Loucy (cell line): Measurements from ENCODE around the gene TACC2.

ENCODE experiments used
- H2AFZ ChIP-seq: fragments of 200-600 bp; sonication (generic); 2 replicates; pipeline ENCODE4 v1.6.0; 2016; ENCODE audit warnings: antibody characterized with exemption, mild to moderate bottlenecking, low read length, moderate library complexity
- H3F3A ChIP-seq: fragments of 200-600 bp; 2 replicates; pipeline ENCODE4 v1.6.0; 2016; ENCODE audit warnings: antibody characterized with exemption, low read depth, mild to moderate bottlenecking
- H3K27me3 ChIP-seq: fragments of 200-600 bp; sonication (generic); 2 replicates; pipeline ENCODE4 v1.6.1; 2014; ENCODE audit warnings: low read length, mild to moderate bottlenecking; ENCODE audit not compliant: insufficient read depth, poor library complexity, severe bottlenecking
- H3K36me3 ChIP-seq: fragments of 200-600 bp; sonication (generic); 2 replicates; pipeline ENCODE4 v1.6.1; 2016; ENCODE audit warnings: low read length; ENCODE audit not compliant: insufficient read depth
- H3K4me1 ChIP-seq: fragments of 200-600 bp; sonication (generic); 2 replicates; pipeline ENCODE4 v1.5.1; 2014; ENCODE audit warnings: low read length, mild to moderate bottlenecking; ENCODE audit not compliant: insufficient read depth, poor library complexity, severe bottlenecking
- H3K4me2 ChIP-seq: fragments of 200-600 bp; sonication (generic); 2 replicates; pipeline ENCODE4 v1.6.0; 2014; ENCODE audit warnings: antibody characterized with exemption, low read length, low read depth, mild to moderate bottlenecking; ENCODE audit not compliant: poor library complexity, severe bottlenecking
- H3K4me3 ChIP-seq: fragments of 200-600 bp; sonication (generic); 2 replicates; pipeline ENCODE4 v1.5.1; 2014; ENCODE audit warnings: low read length, mild to moderate bottlenecking, mixed read lengths; ENCODE audit not compliant: poor library complexity, severe bottlenecking
- H3K79me2 ChIP-seq: fragments of 200-600 bp; sonication (generic); 2 replicates; pipeline ENCODE4 v1.6.1; 2014; ENCODE audit warnings: low read length; ENCODE audit not compliant: insufficient read depth
- H3K9ac ChIP-seq: fragments of 200-600 bp; sonication (generic); 2 replicates; pipeline ENCODE4 v1.6.0; 2014; ENCODE audit warnings: mild to moderate bottlenecking, low read depth, low read length, moderate library complexity; ENCODE audit not compliant: poor library complexity, severe bottlenecking
- H3K9me2 ChIP-seq: fragments of 200-600 bp; sonication (generic); replicated peaks from 2 replicates; pipeline ENCODE4 v1.6.1; 2016; ENCODE audit warnings: low read depth, low read length, mixed read lengths
- H3K9me3 ChIP-seq: fragments of 200-600 bp; sonication (generic); 2 replicates; pipeline ENCODE4 v1.6.1; 2014; ENCODE audit warnings: mild to moderate bottlenecking, antibody characterized with exemption, low read length, low read depth; ENCODE audit not compliant: insufficient read depth
- H4K20me1 ChIP-seq: fragments of 200-600 bp; sonication (generic); 2 replicates; pipeline ENCODE4 v1.6.0; 2014; ENCODE audit warnings: antibody characterized with exemption, low read length, mild to moderate bottlenecking; ENCODE audit not compliant: insufficient read depth, poor library complexity, severe bottlenecking
- EZH2phosphoT487 ChIP-seq: fragments of 200-600 bp; IDR thresholded peaks from 2 replicates; pipeline ENCODE4 v1.6.1; 2018; ENCODE audit warnings: antibody characterized with exemption, mild to moderate bottlenecking, moderate library complexity, borderline replicate concordance
- TF ChIP-seq, protein P1 (sequence below): fragments of 200-600 bp; sonication (generic); conservative IDR thresholded peaks from 2 replicates; pipeline ENCODE4 v1.5.1; 2014; ENCODE audit warnings: mild to moderate bottlenecking, antibody characterized with exemption, low read length

Gene TACC2

DNA sequence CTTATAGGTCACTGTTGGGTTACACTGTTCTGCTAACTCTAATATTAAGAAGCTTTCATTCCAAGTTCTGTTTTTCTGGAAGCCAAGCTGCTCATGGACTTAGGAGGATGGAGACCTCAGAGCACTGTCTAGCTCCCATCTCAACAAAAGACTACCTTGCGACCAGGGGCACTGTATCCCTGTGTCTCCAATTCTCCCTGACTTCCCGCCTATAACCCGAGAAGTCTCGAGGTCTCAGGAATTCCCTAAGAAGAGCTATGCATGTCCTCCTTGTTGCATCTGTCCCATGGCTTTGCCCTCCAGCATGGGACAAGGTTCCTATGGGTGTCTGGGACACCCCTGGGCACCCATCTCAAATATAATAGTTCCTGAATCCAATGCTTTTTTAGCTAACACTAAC, 313.4 kb downstream of the TACC2 start:
- H3K36me3 ChIP-seq = no peaks in the 10 kb centered on the region
- H3K4me3 ChIP-seq = no peak overlapping the region
- H3K9me2 ChIP-seq = no peaks in the 10 kb centered on the region
- no peaks in the 10 kb centered on the region for H3K4me1 ChIP-seq
- TF ChIP-seq, protein P1, sequence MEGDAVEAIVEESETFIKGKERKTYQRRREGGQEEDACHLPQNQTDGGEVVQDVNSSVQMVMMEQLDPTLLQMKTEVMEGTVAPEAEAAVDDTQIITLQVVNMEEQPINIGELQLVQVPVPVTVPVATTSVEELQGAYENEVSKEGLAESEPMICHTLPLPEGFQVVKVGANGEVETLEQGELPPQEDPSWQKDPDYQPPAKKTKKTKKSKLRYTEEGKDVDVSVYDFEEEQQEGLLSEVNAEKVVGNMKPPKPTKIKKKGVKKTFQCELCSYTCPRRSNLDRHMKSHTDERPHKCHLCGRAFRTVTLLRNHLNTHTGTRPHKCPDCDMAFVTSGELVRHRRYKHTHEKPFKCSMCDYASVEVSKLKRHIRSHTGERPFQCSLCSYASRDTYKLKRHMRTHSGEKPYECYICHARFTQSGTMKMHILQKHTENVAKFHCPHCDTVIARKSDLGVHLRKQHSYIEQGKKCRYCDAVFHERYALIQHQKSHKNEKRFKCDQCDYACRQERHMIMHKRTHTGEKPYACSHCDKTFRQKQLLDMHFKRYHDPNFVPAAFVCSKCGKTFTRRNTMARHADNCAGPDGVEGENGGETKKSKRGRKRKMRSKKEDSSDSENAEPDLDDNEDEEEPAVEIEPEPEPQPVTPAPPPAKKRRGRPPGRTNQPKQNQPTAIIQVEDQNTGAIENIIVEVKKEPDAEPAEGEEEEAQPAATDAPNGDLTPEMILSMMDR = no peak
- TF ChIP-seq EZH2phosphoT487 = no peak
- H3K9ac ChIP-seq = no peak overlapping the region
- H3K9me3 ChIP-seq = no peaks in the 10 kb centered on the region; the same call in 1 of the 2 replicates
- no peaks in the 10 kb centered on the region for H3F3A ChIP-seq
- H2AFZ ChIP-seq = no peak overlapping the region
- H3K79me2 ChIP-seq = no peaks in the 10 kb centered on the region
- no peaks in the 10 kb centered on the region for H4K20me1 ChIP-seq
- no peak overlapping the region for H3K4me2 ChIP-seq
- no peaks in the 10 kb centered on the region for H3K27me3 ChIP-seq

DNA sequence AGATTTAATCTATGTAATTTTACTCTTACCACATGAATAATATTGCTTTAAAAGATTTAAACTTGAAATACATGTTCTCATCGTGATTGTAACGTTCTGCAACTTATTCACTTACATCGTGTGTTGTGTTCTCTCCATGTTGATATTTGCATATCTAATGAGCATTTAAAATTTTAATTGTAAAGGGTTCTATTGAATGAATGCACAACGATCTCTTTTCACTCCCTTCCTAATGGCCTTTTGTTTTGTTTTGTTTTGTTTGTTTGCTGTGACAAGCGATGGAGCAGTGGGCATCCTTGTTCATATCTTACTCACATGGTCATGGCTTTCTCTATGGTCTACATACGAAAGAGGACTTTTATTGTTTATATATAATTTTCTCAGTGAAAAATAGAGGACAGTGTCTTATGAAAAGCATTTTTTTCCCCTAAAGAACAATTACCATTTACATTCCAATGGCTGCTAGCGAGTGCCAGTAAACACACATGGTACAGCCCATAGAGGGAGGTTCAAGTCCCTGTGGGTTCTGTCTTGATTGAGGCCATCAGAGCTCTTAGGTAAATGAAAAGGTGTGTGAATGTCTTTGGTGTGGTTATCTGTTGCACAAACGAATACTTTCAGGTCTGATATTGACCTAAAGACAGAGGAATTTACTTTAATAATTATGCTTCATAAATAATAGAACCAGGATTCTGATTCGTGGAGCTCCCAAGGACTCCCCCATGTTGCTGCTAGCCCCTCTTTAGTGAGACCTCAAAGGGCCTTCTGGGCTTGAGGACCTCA, 314.5 kb downstream of the TACC2 start:
- Histone ChIP-seq H3K27me3 (no peaks in the 10 kb centered on the region), H2AFZ (no peak overlapping the region), H4K20me1 (no peaks in the 10 kb centered on the region), H3K9me3 (no peaks in the 10 kb centered on the region; the same call in 1 of the 2 replicates), H3K4me1 (no peaks in the 10 kb centered on the region), H3K79me2 (no peaks in the 10 kb centered on the region), H3K9me2 (no peaks in the 10 kb centered on the region), H3F3A (no peaks in the 10 kb centered on the region), H3K4me2 (no peak overlapping the region), H3K36me3 (no peaks in the 10 kb centered on the region), H3K4me3 (no peak overlapping the region), H3K9ac (no peak overlapping the region)
- TF ChIP-seq, protein P1 = no peak
- TF ChIP-seq EZH2phosphoT487 = no peak
